ENCODE results near the gene LRRC37A2.
"Not testable (repeated sequence)": the region's sequence is repeated elsewhere in the genome, so short reads cannot be mapped to it uniquely, and the experiment has no call there.

GRCh38 chr17:46475583-46475982 lies 36.7 kb upstream of the LRRC37A2 start:
- TF ChIP-seq, protein P1, sequence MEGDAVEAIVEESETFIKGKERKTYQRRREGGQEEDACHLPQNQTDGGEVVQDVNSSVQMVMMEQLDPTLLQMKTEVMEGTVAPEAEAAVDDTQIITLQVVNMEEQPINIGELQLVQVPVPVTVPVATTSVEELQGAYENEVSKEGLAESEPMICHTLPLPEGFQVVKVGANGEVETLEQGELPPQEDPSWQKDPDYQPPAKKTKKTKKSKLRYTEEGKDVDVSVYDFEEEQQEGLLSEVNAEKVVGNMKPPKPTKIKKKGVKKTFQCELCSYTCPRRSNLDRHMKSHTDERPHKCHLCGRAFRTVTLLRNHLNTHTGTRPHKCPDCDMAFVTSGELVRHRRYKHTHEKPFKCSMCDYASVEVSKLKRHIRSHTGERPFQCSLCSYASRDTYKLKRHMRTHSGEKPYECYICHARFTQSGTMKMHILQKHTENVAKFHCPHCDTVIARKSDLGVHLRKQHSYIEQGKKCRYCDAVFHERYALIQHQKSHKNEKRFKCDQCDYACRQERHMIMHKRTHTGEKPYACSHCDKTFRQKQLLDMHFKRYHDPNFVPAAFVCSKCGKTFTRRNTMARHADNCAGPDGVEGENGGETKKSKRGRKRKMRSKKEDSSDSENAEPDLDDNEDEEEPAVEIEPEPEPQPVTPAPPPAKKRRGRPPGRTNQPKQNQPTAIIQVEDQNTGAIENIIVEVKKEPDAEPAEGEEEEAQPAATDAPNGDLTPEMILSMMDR (IDR thresholded peaks at IDR 0.05): not testable (repeated sequence)
- not testable (repeated sequence) for TF ChIP-seq POLR2A, POLR2AphosphoS5 (IDR thresholded peaks at IDR 0.05)
